ENCODE results near the gene TRAK1.

TRAK1 gene

GRCh38 chr3:42062464-42062863 is 28.7 kb upstream of the TRAK1 start:
- no peak for TF ChIP-seq CTCF (IDR thresholded peaks at IDR 0.05; ENCODE audit: low read depth, low read length, missing control alignments)
- DNase-seq = no peak
- in situ Hi-C loops (cut with HindIII; ENCODE audit: low pct_ligation_motif_present, low sequenced_read_pairs) = no loop called here
- Histone ChIP-seq H3K27ac (peak overlapping the region; percentile 90), H3K36me3 (replicated peaks) (no peaks in the 10 kb centered on the region), H3K4me3 (ENCODE audit: low read depth, low read length) (no peak overlapping the region), H3K27me3 (replicated peaks) (no peaks in the 10 kb centered on the region)

- peak; percentile 86 for DNase-seq
- peak overlapping the region; percentile 90 for H3K27ac ChIP-seq
- TF ChIP-seq CTCF (IDR thresholded peaks at IDR 0.05; ENCODE audit: low read depth, low read length, missing control alignments) = no peak
- H3K27me3 ChIP-seq (replicated peaks) = no peaks in the 10 kb centered on the region
- no peaks in the 10 kb centered on the region for H3K36me3 ChIP-seq (replicated peaks)
- in situ Hi-C loops (cut with HindIII; ENCODE audit: low pct_ligation_motif_present, low sequenced_read_pairs) = no loop called here
- no peak overlapping the region for H3K4me3 ChIP-seq (ENCODE audit: low read depth, low read length)
Measured at GRCh38 chr3:42063888-42064287, 27.3 kb upstream of the TRAK1 start.

- H3K27ac ChIP-seq = peak overlapping the region; percentile 97
- in situ Hi-C loops (cut with HindIII; ENCODE audit: low pct_ligation_motif_present, low sequenced_read_pairs) = no loop called here
- H3K27me3 ChIP-seq (replicated peaks) = no peaks in the 10 kb centered on the region
- H3K4me3 ChIP-seq (ENCODE audit: low read depth, low read length) = no peak overlapping the region
- peak; percentile 81 for DNase-seq
- no peaks in the 10 kb centered on the region for H3K36me3 ChIP-seq (replicated peaks)
- TF ChIP-seq CTCF (IDR thresholded peaks at IDR 0.05; ENCODE audit: low read depth, low read length, missing control alignments) = no peak
Measured at GRCh38 chr3:42066516-42067181, 24.5 kb upstream of the TRAK1 start.

- peak; percentile 82 for DNase-seq
- no peaks in the 10 kb centered on the region for H3K36me3 ChIP-seq (replicated peaks)
- no peaks in the 10 kb centered on the region for H3K27me3 ChIP-seq (replicated peaks)
- peak overlapping the region; percentile 97 for H3K27ac ChIP-seq
- H3K4me3 ChIP-seq (ENCODE audit: low read depth, low read length) = no peak overlapping the region
- TF ChIP-seq CTCF (IDR thresholded peaks at IDR 0.05; ENCODE audit: low read depth, low read length, missing control alignments) = no peak
- in situ Hi-C loops (cut with HindIII; ENCODE audit: low pct_ligation_motif_present, low sequenced_read_pairs) = no loop called here
Measured at GRCh38 chr3:42067326-42067725, 23.8 kb upstream of the TRAK1 start.

- in situ Hi-C loops (cut with HindIII; ENCODE audit: low pct_ligation_motif_present, low sequenced_read_pairs) = no loop called here
- no peak for DNase-seq
- Histone ChIP-seq H3K4me3 (ENCODE audit: low read depth, low read length) (no peak overlapping the region), H3K27me3 (replicated peaks) (no peaks in the 10 kb centered on the region), H3K36me3 (replicated peaks) (no peaks in the 10 kb centered on the region), H3K27ac (peak overlapping the region; percentile 97)
- no peak for TF ChIP-seq CTCF (IDR thresholded peaks at IDR 0.05; ENCODE audit: low read depth, low read length, missing control alignments)
Measured at GRCh38 chr3:42068303-42069088, 22.7 kb upstream of the TRAK1 start.
